Gastroesophageal sphincter (tissue), 4 donors: ENCODE data around the gene SLC25A13. TPM values are rescaled to one million over a fixed set of nuclear protein-coding genes. Genes with fewer than 3 reads are reported as not detected.
A peak's percentile ranks its signal among the peaks of the same experiment; 100 is the strongest.
"Not testable (repeated sequence)": the region's sequence is repeated elsewhere in the genome, so short reads cannot be mapped to it uniquely, and the experiment has no call there.

ENCODE experiments used
- ATAC-seq: fragments of 150-250 bp; one replicate; pipeline ENCODE4 v1.9.1; 2016; ENCODE audit warnings: mild to moderate bottlenecking, moderate library complexity
- H3K27ac ChIP-seq, 4 donors: fragments of 200-600 bp; sonication (generic) in 3 of 4; 1 replicate in 3 of 4; 2 replicates in 1 of 4; pipeline ENCODE4 v1.5.1; 2016 to 2019
- H3K27me3 ChIP-seq: fragments of 200-600 bp; sonication (generic); one replicate; pipeline ENCODE4 v1.5.1; 2019
- H3K36me3 ChIP-seq, 2 donors: fragments of 200-600 bp; sonication (generic); one replicate each; pipeline ENCODE4 v1.5.1; 2019; ENCODE audit warnings: control low read depth in 1 of 2
- H3K4me1 ChIP-seq, 3 donors: fragments of 200-600 bp; sonication (generic); 1 replicate in 2 of 3; 2 replicates in 1 of 3; pipeline ENCODE4 v1.5.1; 2016 to 2019; ENCODE audit warnings: control low read depth in 2 of 3
- H3K4me3 ChIP-seq, 2 donors: fragments of 200-600 bp; sonication (generic); one replicate each; pipeline ENCODE4 v1.5.1; 2019; ENCODE audit warnings: mild to moderate bottlenecking in 1 of 2, moderate library complexity in 1 of 2
- H3K9me3 ChIP-seq, 3 donors: fragments of 200-600 bp; sonication (generic); one replicate each; pipeline ENCODE4 v1.5.1; 2017 to 2019; ENCODE audit warnings: control low read depth in 2 of 3
- EP300 ChIP-seq: sonication (generic); formaldehyde crosslinking; IDR thresholded peaks from one replicate; pipeline ENCODE4 v1.6.1; 2017; ENCODE audit warnings: antibody characterized with exemption, mild to moderate bottlenecking
- POLR2A ChIP-seq, 2 donors: fragments of 450-650 bp; IDR thresholded peaks; one replicate each; pipeline ENCODE4 v1.6.1; 2017; ENCODE audit warnings: antibody characterized with exemption in 2 of 2, mild to moderate bottlenecking in 2 of 2, moderate library complexity in 1 of 2
- POLR2AphosphoS5 ChIP-seq: sonication (generic); formaldehyde crosslinking; IDR thresholded peaks from one replicate; pipeline ENCODE4 v1.6.1; 2017; ENCODE audit warnings: antibody characterized with exemption
- WGBS, 2 donors: methylation state at CpG; one replicate each; pipeline ENCODE4 v1.1.5; 2018; ENCODE audit warnings: low coverage in 1 of 2; 5-methylcytosine and 5-hydroxymethylcytosine counted together
- total RNA-seq, 4 donors: library from RNA; depleted of rRNA; stranded (reverse); fragments of >200 nt; gene quantifications; one replicate each; pipeline ENCODE4 v1.1.0, GENCODE V29; 2016
- TF ChIP-seq, protein P1 (sequence below), 4 experiments: fragments of 200-600 bp in 2 of 4; fragments of 450-650 bp in 2 of 4; sonication (generic) in 1 of 4; IDR thresholded peaks; one replicate each; pipeline ENCODE4 v1.5.1; 2017 to 2019; ENCODE audit warnings: antibody characterized with exemption in 4 of 4, mild to moderate bottlenecking in 2 of 4, moderate library complexity in 2 of 4

The SLC25A13 gene
- total RNA-seq, 4 donors from 2014 or later, result 19.0 to 42.0 (median 28.0) TPM

DNA sequence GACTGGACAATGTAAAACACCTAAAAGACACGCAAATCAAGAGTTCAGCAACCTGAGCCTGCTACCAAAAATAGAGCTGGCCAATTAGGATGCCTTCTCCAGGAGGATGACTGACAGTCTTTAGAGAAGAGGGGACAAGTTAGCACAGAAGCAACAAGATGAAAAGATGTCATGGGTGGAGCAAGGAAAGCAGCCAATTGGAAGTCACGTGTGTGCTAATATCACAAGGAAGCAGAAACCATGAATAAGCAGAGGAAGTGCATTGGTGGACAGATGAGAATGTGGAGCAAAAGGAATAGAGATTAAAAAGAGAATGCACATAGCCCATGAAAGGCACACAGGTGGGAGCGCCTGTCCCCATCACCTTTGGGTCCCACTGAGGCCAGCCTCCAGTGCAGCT, 148.1 kb downstream of the SLC25A13 start:
- peaks cover 0 to 69% of the 10 kb centered on the region in 2 donors for H3K36me3 ChIP-seq
- WGBS, 2 donors, result 84 to 100% methylated on average over 2 to 3 of the region's 3 CpGs

DNA sequence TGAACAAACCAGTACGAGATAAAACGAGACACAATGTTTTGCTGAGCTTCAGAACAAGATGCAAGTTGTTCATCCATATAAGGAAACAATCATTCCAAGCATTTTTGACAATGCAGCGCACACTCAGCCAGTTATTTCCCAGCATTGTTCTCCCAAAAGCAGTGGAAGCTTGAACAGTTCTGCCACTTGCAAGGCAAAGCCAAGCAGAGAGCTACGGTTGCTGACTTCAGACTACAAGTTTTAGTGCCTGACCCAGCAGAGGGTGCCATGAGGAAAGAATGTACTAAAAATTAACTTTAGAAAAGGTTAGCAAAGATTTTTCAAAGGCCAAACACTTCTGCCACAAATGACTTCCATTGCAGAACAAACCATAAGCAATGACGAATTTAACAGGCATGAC, 152.5 kb downstream of the SLC25A13 start:
- Histone ChIP-seq H3K36me3 (peaks cover 0 to 58% of the 10 kb centered on the region in 2 donors), H3K4me1 (no peaks in the 10 kb centered on the region), H3K4me3 (no peak overlapping the region), H3K27me3 (no peaks in the 10 kb centered on the region), H3K9me3 (no peaks in the 10 kb centered on the region), H3K27ac (peak overlapping the region in 1 of 4 donors; percentile 36)
- TF ChIP-seq EP300, result no peak
- TF ChIP-seq, protein P1, sequence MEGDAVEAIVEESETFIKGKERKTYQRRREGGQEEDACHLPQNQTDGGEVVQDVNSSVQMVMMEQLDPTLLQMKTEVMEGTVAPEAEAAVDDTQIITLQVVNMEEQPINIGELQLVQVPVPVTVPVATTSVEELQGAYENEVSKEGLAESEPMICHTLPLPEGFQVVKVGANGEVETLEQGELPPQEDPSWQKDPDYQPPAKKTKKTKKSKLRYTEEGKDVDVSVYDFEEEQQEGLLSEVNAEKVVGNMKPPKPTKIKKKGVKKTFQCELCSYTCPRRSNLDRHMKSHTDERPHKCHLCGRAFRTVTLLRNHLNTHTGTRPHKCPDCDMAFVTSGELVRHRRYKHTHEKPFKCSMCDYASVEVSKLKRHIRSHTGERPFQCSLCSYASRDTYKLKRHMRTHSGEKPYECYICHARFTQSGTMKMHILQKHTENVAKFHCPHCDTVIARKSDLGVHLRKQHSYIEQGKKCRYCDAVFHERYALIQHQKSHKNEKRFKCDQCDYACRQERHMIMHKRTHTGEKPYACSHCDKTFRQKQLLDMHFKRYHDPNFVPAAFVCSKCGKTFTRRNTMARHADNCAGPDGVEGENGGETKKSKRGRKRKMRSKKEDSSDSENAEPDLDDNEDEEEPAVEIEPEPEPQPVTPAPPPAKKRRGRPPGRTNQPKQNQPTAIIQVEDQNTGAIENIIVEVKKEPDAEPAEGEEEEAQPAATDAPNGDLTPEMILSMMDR (IDR thresholded peaks at IDR 0.05), result peak in 1 of 4 experiments; percentile 17
- WGBS, 2 donors, result 53 to 67% methylated on average over 5 of the region's 5 CpGs
- ATAC-seq, result no peak

More for the DNA sequence above, 148.1 kb downstream of the SLC25A13 start:
- no peaks in the 10 kb centered on the region for H3K9me3 ChIP-seq
- no peak for ATAC-seq
- H3K27ac ChIP-seq, result no peak overlapping the region
- H3K4me3 ChIP-seq, result no peak overlapping the region
- H3K4me1 ChIP-seq, result no peaks in the 10 kb centered on the region
- no peak for TF ChIP-seq EP300
- no peak for TF ChIP-seq POLR2A (IDR thresholded peaks at IDR 0.05)
- TF ChIP-seq POLR2AphosphoS5, result no peak
- TF ChIP-seq, protein P1 (IDR thresholded peaks at IDR 0.05), result no peak
- no peaks in the 10 kb centered on the region for H3K27me3 ChIP-seq

DNA sequence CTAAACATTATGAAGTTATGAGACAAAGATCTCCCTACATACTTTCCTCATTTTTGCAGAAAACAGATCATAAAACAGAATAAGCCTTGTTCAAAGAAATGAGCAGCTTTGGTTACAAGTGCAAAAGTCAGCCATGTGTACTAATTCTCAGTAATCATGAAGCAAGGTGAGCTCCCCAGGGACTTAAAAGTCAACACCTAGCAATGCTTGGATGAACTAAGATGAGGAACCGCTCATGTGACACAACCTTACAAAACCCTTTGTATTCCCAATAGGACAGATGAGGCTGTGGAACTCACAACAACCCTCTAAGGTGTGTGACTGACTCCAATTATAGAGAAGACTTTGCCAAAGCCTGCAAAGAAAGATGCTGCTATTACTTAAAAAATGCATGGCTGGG, 154.5 kb downstream of the SLC25A13 start:
- Histone ChIP-seq H3K36me3 (peaks cover 0 to 59% of the 10 kb centered on the region in 2 donors), H3K27ac (no peak overlapping the region), H3K27me3 (no peaks in the 10 kb centered on the region), H3K4me1 (no peaks in the 10 kb centered on the region), H3K9me3 (no peaks in the 10 kb centered on the region), H3K4me3 (no peak overlapping the region)
- 100% methylated on average over 1 of the region's 1 CpG for WGBS, 2 donors
- TF ChIP-seq EP300, result no peak
- no peak for TF ChIP-seq POLR2AphosphoS5
- no peak for TF ChIP-seq POLR2A (IDR thresholded peaks at IDR 0.05)
- TF ChIP-seq, protein P1 (IDR thresholded peaks at IDR 0.05), result no peak
- no peak for ATAC-seq

DNA sequence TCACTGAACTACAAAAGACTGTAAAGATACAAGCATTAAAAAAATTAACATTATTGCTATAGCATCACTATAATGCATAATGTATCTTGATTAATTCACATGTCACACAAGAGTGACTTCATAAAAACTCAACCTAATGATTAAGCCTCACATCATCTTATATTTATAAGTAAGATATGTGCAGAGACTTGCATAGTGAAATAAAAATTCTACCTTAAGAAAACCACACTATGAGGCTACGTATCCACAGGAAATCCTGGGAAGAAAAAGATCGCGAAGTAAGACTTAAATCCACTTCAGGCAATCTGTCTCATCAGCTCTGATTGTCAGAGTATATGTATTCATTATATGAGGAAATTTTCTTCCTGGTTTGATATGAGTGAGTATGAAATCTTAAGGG, 160.0 kb downstream of the SLC25A13 start:
- ATAC-seq, result no peak
- Histone ChIP-seq H3K9me3 (no peaks in the 10 kb centered on the region), H3K4me3 (no peak overlapping the region), H3K27ac (no peak overlapping the region), H3K36me3 (peaks cover 0 to 50% of the 10 kb centered on the region in 2 donors), H3K4me1 (no peaks in the 10 kb centered on the region), H3K27me3 (no peaks in the 10 kb centered on the region)
- WGBS, 2 donors, result 93% methylated on average over 3 of the region's 3 CpGs
- TF ChIP-seq EP300 (no peak), POLR2AphosphoS5 (no peak), POLR2A (IDR thresholded peaks at IDR 0.05) (no peak)
- TF ChIP-seq, protein P1 (IDR thresholded peaks at IDR 0.05), result no peak

DNA sequence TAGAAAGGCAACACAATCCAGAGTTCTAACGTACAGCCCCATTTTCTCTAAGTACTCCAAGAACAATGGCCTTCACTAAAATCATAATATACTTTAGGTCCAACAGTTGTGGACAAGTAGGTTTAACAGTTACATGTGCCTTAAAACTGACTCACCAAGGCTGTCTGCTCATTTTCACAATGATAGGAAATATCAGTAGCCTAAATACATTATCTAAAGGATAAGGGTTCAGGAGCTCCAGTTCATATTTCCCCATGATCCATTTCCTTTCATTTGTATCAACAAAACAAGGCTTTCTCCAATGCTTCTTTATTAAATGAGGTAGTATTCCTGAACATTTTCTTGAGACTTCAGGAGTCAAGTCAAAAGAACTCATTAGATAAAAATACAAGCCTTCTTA, 164.0 kb downstream of the SLC25A13 start:
- TF ChIP-seq POLR2A (IDR thresholded peaks at IDR 0.05) (no peak), POLR2AphosphoS5 (no peak)
- TF ChIP-seq, protein P1 (IDR thresholded peaks at IDR 0.05), result no peak
- no peaks in the 10 kb centered on the region for H3K27me3 ChIP-seq
- H3K9me3 ChIP-seq, result no peaks in the 10 kb centered on the region
- ATAC-seq, result no peak
- no peak overlapping the region for H3K27ac ChIP-seq
- 92 to 100% methylated on average over 1 of the region's 1 CpG for WGBS, 2 donors
- H3K36me3 ChIP-seq, result peaks cover 0 to 53% of the 10 kb centered on the region in 2 donors
- no peaks in the 10 kb centered on the region for H3K4me1 ChIP-seq
- no peak overlapping the region for H3K4me3 ChIP-seq

DNA sequence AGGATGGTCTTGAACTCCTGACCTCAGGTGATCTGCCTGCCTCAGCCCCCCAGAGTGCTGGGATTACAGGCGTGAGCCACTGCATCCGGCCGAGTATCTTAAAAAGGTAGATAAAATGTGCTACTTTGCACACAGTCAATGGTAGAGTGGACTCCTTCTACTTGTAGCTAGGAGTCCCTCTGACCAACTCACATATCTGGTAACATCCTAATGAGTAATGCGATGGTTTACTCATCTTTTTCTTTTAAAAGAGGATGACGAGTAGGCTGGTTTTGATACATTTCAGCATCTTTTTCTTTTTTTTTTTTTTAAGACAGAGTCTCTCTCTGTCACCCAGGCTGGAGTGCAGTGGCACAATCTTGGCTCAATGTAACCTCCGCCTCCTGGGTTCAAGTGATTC, 167.4 kb downstream of the SLC25A13 start:
- WGBS, 2 donors, result 93 to 95% methylated on average over 5 to 6 of the region's 6 CpGs
- peaks cover 0 to 62% of the 10 kb centered on the region in 2 donors for H3K36me3 ChIP-seq
- H3K27me3 ChIP-seq, ATAC-seq, H3K4me3 ChIP-seq, H3K4me1 ChIP-seq, H3K9me3 ChIP-seq, H3K27ac ChIP-seq: not testable (repeated sequence)
